Urinary bladder (tissue), 4 donors: ENCODE data around the gene TBCC. TPM values are rescaled to one million over a fixed set of nuclear protein-coding genes. Genes with fewer than 3 reads are reported as not detected.
"Not testable (repeated sequence)": the region's sequence is repeated elsewhere in the genome, so short reads cannot be mapped to it uniquely, and the experiment has no call there.

Experiments
- DNase-seq: peaks from one replicate; pipeline ENCODE4 v3.0.0-alpha.2; 2015; ENCODE audit errors: extremely low spot score
- H3K27ac ChIP-seq: one replicate; pipeline ENCODE4 v1.5.1; 2013; ENCODE audit warnings: low read depth, mild to moderate bottlenecking, moderate library complexity
- H3K36me3 ChIP-seq: one replicate; pipeline ENCODE4 v1.6.1; 2013; ENCODE audit warnings: mild to moderate bottlenecking, moderate library complexity; ENCODE audit not compliant: insufficient read depth
- H3K4me1 ChIP-seq: one replicate; pipeline ENCODE4 v1.6.1; 2013; ENCODE audit warnings: mild to moderate bottlenecking, moderate library complexity; ENCODE audit not compliant: insufficient read depth
- H3K4me3 ChIP-seq: one replicate; pipeline ENCODE4 v1.5.1; 2013; ENCODE audit warnings: low read depth, low read length
- WGBS: extraction: QIAGEN DNeasy Blood & Tissue Kit; methylation state at CpG from one replicate; pipeline ENCODE4 v1.1.7; 2013; 5-methylcytosine and 5-hydroxymethylcytosine counted together
- polyA plus RNA-seq: library from polyadenylated mRNA; stranded (reverse); fragments of 200-250 nt; gene quantifications from one replicate; pipeline ENCODE4 v1.2.3, GENCODE V29; 2013
- total RNA-seq: library from RNA; depleted of rRNA; stranded (reverse); fragments of >200 nt; gene quantifications from one replicate; pipeline ENCODE4 v1.2.3, GENCODE V29; 2014
- donor health status: healthy with polysubstance abuse.
- donor health status: healthy.

TBCC gene
- total and polyA plus RNA-seq, 2 donors, result 29.8 to 31.4 TPM

- 90% methylated on average over 3 of the region's 3 CpGs for WGBS
- DNase-seq, result no peak
These were observed 9.9 kb downstream of the TBCC start for GRCh38 chr6:42735976-42736375.

DNA sequence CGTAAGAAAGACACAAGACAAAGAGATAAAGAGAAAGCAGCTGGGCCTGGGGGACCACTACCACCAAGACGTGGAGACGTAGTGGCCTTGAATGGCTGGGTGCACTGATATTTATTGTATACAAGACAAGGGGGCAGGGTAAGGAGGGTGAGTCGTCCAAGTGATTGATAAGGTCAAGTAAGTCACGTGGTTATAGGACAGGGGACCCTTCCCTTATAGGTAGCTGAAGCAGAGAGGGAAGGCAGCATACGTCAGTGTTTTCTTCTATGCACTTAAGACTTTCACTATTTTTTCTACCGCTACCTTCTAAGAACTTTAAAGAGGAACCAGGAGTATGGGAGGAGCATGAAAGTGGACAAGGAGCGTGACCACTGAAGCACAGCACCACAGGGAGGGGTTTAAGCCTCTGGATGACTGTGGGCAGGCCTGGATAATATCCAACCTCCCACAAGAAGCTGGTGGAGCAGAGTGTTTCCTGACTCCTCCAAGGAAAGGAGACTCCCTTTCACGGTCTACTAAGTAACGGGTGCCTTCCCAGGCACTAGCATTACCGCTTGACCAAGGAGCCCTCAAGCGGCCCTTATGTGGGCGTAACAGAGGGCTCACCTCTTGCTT is 11.9 kb downstream of the TBCC start:
- not testable (repeated sequence) for H3K27ac ChIP-seq, H3K36me3 ChIP-seq, H3K4me3 ChIP-seq, H3K4me1 ChIP-seq, DNase-seq
- WGBS, result 72% methylated on average over 13 of the region's 13 CpGs

More at GRCh38 chr6:42735976-42736375, 9.9 kb downstream of the TBCC start:
- no peaks in the 10 kb centered on the region for H3K36me3 ChIP-seq
- H3K4me1 ChIP-seq, result no peaks in the 10 kb centered on the region
- H3K27ac ChIP-seq, result no peak overlapping the region
- H3K4me3 ChIP-seq, result no peak overlapping the region

DNA sequence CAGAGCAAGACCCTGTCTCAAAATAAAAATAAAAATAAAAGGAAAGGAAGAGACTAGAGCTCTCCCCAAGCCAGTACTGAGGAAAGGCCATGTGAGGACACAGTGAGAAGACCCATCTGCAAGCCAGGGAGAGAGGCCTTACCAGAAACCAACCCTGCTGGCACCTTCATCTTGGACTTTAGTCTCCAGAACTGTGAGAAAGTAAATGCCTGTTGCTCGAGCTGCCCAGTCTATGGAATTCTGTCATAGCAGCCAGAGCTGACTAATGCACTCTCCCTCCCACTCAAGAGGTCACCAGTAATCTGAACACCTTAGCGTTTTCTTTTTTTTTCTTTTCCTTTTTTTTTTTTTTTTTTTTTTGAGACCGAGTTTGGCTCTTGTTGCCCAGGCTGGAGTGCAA is 16.2 kb downstream of the TBCC start:
- no peak for DNase-seq
- H3K36me3 ChIP-seq, result no peaks in the 10 kb centered on the region
- no peak overlapping the region for H3K27ac ChIP-seq
- no peaks in the 10 kb centered on the region for H3K4me1 ChIP-seq
- 48% methylated on average over 3 of the region's 3 CpGs for WGBS
- H3K4me3 ChIP-seq, result no peak overlapping the region

DNA sequence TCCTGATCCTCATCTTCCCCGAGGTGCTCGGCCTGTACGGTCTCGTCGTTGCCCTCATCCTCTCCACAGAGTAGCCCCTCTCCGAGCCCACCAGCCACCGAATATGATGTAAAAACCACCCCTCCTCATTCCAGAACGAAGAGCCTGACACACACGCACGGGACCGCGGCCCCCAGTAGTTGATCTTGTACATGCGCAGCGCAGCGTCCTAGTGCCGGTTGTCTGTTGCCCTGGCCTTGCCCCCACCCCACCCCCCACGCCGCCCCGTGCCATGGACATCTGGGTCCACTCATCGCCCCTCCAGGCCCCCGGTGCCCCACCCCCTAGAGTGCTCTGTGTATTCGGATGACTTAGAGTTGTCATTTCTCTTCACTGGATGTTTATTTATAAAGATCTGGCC is 18.3 kb downstream of the TBCC start:
- 53% methylated on average over 22 of the region's 22 CpGs for WGBS
- Histone ChIP-seq H3K4me1 (no peaks in the 10 kb centered on the region), H3K27ac (peak overlapping the region; percentile 61), H3K36me3 (no peaks in the 10 kb centered on the region), H3K4me3 (peak overlapping the region; percentile 49)
- DNase-seq, result no peak

- H3K36me3 ChIP-seq, result no peaks in the 10 kb centered on the region
- H3K4me1 ChIP-seq, result no peaks in the 10 kb centered on the region
- 14% methylated on average over 52 of the region's 52 CpGs for WGBS
- H3K4me3 ChIP-seq, result peak overlapping the region; percentile 49
- peak overlapping the region; percentile 61 for H3K27ac ChIP-seq
- DNase-seq, result no peak
These were observed 18.8 kb downstream of the TBCC start for GRCh38 chr6:42727087-42727611.

- 1% methylated on average over 14 of the region's 14 CpGs for WGBS
- peak; percentile 69 for DNase-seq
- Histone ChIP-seq H3K4me1 (no peaks in the 10 kb centered on the region), H3K27ac (peak overlapping the region; percentile 53), H3K4me3 (peak overlapping the region; percentile 49), H3K36me3 (no peaks in the 10 kb centered on the region)
These were observed 19.3 kb downstream of the TBCC start for GRCh38 chr6:42726485-42727086.

DNA sequence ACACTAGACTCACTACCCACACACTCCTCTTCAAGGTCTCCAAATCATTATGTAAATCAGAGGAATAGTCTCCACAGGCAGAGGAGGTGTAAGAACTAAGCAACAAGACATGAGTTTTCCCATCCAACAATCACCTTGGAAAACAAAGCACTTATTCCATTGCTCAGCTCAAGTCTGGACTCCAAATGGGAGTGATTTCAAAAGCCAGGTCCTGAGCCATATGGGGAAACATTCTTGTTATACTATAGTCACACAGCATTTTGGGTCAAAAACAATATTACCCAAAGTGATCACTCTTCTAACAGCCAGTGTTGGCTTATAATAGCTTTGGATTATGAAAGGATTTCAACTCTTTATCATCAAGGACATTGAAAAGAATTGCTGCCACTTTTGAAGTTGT is 19.9 kb downstream of the TBCC start:
- no peaks in the 10 kb centered on the region for H3K36me3 ChIP-seq
- DNase-seq, result no peak
- H3K27ac ChIP-seq, result no peak overlapping the region
- H3K4me1 ChIP-seq, result no peaks in the 10 kb centered on the region
- H3K4me3 ChIP-seq, result no peak overlapping the region

DNA sequence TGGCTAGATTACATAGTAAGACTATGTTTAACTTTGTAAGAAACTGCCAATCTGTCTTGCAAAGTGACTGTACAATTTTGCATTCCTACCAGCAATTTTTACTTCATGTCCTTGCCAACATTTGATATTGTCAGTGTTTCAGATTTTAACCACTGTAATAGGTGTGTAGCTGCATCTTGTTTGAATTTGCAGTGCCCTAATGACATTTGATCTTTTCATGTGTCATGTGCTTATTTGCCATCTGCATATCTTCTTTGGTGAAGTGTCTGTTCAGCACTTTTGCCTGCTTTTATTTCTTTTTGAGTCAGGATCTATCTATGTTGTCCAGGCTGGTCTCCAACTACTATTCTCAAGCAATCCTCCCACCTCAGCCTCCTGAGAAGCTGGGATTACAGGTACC is 21.1 kb downstream of the TBCC start:
- Histone ChIP-seq H3K27ac (no peak overlapping the region), H3K4me1 (no peaks in the 10 kb centered on the region), H3K36me3 (no peaks in the 10 kb centered on the region), H3K4me3 (no peak overlapping the region)
- no peak for DNase-seq

DNA sequence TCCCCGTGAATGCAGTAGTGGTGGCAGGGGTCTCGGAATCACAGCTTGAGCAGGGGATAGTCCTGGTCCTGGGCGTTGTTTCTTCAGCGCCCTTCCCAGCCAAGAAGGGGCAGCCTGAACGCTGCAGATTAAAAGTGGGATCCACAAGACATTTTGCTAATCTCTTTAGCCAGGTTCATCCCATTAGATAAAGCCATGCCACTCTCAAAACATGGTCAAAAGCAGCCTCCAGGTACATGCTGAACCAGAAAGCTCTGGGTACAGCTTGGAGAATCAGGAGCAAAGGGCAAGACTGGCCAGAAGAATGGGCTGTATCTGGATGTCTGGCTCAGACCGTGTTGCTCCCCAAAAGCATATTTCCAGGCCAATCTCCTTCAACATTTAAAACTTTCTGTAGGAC is 23.4 kb downstream of the TBCC start, which contains the start of gene PRPH2:
PRPH2 (minus strand) TSS at position 101 of the 400 bp plus-strand sequence. CDS start 263 bp downstream, outside the sequence.
- no peak within 1 kb of the TSS for H3K27ac ChIP-seq
- no peak within 1 kb of the TSS for H3K4me3 ChIP-seq
- 94% methylated on average over 6 of the region's 6 CpGs for WGBS
- no peaks in the 10 kb centered on the region for H3K36me3 ChIP-seq
- no peak for DNase-seq
- no peaks in the 10 kb centered on the region for H3K4me1 ChIP-seq

DNA sequence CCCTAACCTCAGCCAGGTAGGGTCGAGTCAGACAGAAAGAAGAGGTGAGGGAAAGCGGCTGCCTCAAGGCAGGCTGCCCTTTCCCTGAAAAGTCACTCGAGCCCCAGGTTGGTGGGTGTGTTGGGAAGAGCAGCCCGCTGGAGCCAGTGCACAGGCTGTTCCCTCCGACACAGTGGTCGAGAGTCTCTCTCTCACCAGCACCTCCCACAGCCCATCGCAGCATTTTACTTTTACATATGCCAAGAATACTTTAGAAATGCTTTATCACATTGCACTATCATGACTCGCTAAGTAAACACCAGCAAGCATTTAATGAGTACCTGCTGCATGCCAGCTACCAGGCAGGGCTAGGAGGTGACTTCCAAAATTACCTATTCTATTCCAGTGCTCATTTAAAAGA is 25.2 kb downstream of the TBCC start:
- Histone ChIP-seq H3K36me3 (no peaks in the 10 kb centered on the region), H3K4me3 (no peak overlapping the region), H3K4me1 (no peaks in the 10 kb centered on the region), H3K27ac (no peak overlapping the region)
- no peak for DNase-seq
- 78% methylated on average over 8 of the region's 8 CpGs for WGBS

GRCh38 chr6:42715871-42716270 is 30.0 kb downstream of the TBCC start:
- no peak for DNase-seq
- 87% methylated on average over 4 of the region's 4 CpGs for WGBS
- no peaks in the 10 kb centered on the region for H3K4me1 ChIP-seq
- H3K4me3 ChIP-seq, result no peak overlapping the region
- H3K36me3 ChIP-seq, result no peaks in the 10 kb centered on the region
- no peak overlapping the region for H3K27ac ChIP-seq

GRCh38 chr6:42714098-42714761 is 31.7 kb downstream of the TBCC start:
- no peaks in the 10 kb centered on the region for H3K4me1 ChIP-seq
- H3K27ac ChIP-seq, result no peak overlapping the region
- no peak for DNase-seq
- WGBS, result 68% methylated on average over 4 of the region's 4 CpGs
- H3K4me3 ChIP-seq, result no peak overlapping the region
- H3K36me3 ChIP-seq, result no peaks in the 10 kb centered on the region

DNA sequence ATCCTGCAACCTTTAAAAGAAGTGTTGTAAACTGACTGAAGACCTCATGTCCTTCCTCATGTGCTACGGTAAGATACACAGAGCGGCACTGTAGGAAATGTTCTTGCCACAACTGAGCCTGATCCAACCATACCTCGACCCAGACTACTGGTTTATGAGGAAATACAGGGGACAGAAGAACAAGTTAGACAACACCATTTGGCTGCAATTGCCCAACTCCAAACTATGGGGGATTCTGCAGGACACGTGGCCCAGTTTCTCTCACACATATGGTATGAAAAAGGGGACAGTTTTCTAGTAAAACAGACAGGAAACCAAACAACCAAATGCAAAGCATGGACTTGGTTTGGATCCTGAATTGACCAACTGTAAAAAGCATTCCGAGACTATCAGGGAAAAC is 34.0 kb downstream of the TBCC start:
- no peak for DNase-seq
- H3K27ac ChIP-seq, result no peak overlapping the region
- 92% methylated on average over 5 of the region's 5 CpGs for WGBS
- no peaks in the 10 kb centered on the region for H3K4me1 ChIP-seq
- H3K4me3 ChIP-seq, result no peak overlapping the region
- no peaks in the 10 kb centered on the region for H3K36me3 ChIP-seq

DNA sequence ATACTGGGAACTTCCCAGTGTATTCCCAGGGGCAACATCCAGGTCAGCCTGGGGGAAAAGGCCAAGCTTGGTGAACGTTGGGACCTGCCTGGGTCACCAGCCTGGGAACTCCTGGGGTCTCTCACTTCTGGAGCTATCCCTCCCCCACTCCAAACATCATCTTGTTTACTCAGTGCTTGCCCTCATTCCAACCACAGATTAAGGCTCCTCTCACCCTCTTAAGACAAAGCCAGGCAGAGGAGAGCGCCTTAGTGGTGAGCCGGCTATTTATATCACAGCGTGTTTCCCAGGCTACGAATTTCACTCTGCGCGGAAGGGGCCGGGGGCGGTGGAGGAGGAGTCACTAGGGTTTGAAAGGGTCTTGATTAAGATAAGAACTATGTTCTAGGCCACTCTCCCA is 35.6 kb downstream of the TBCC start:
- Histone ChIP-seq H3K4me3 (no peak overlapping the region), H3K4me1 (no peaks in the 10 kb centered on the region), H3K27ac (no peak overlapping the region), H3K36me3 (no peaks in the 10 kb centered on the region)
- 24% methylated on average over 9 of the region's 9 CpGs for WGBS
- DNase-seq, result no peak
